PC-3 (cell line): Measurements from ENCODE around the gene NHERF2. TPM values are rescaled to one million over a fixed set of nuclear protein-coding genes. Genes with fewer than 3 reads are reported as not detected.

Experiments used
- ATAC-seq: fragments of 200-7000 bp; cut with Tn5 transposase; 2 replicates; pipeline ENCODE4 v1.9.1; 2020; ENCODE audit warnings: mild to moderate bottlenecking, moderate library complexity
- BruUV-seq: library from RNA; stranded (reverse); fragments of 400-500 nt; replicated peaks from 2 replicates; lab custom pipeline; 2021; lab: Mats Ljungman, UMichigan
- CTCF ChIA-PET: fragments of 300-600 bp; sonication (Branson Sonifier 250); formaldehyde crosslinking; loops from one replicate; lab custom pipeline; 2022; ENCODE audit warnings: antibody characterized with exemption; lab: Charles Lee
- POLR2A ChIA-PET: fragments of 300-600 bp; sonication (Branson Sonifier 250); formaldehyde crosslinking; loops from one replicate; lab custom pipeline; 2022; ENCODE audit warnings: antibody characterized with exemption; ENCODE audit not compliant: unreplicated experiment; lab: Charles Lee
- DNase-seq: peaks from one replicate; pipeline ENCODE4 v3.0.0-alpha.2; 2015
- H2AFZ ChIP-seq: fragments of 300-600 bp; sonication (generic); 2 replicates; pipeline ENCODE4 v1.6.0; 2016; ENCODE audit warnings: antibody characterized with exemption, low read length
- H3F3A ChIP-seq: fragments of 300-600 bp; sonication (generic); one replicate; pipeline ENCODE4 v1.6.0; 2017; ENCODE audit warnings: antibody characterized with exemption, low read length, control low read depth, mild to moderate bottlenecking; ENCODE audit not compliant: unreplicated experiment
- H3K27ac ChIP-seq: fragments of 300-600 bp; sonication (generic); 2 replicates; pipeline ENCODE4 v1.5.1; 2016; ENCODE audit warnings: mild to moderate bottlenecking, low read length
- H3K27me3 ChIP-seq: fragments of 300-600 bp; sonication (generic); 2 replicates; pipeline ENCODE4 v1.6.1; 2016; ENCODE audit warnings: low read length, mixed read lengths
- H3K36me3 ChIP-seq: fragments of 300-600 bp; sonication (generic); 2 replicates; pipeline ENCODE4 v1.6.1; 2016; ENCODE audit warnings: low read depth, mixed run types, low read length, mixed read lengths
- H3K4me1 ChIP-seq: fragments of 300-600 bp; sonication (generic); 2 replicates; pipeline ENCODE4 v1.5.1; 2016; ENCODE audit warnings: low read length; ENCODE audit not compliant: insufficient read depth
- H3K4me2 ChIP-seq: fragments of 300-600 bp; sonication (generic); 2 replicates; pipeline ENCODE4 v1.6.0; 2016; ENCODE audit warnings: low read length
- H3K4me3 ChIP-seq: fragments of 300-600 bp; sonication (generic); 2 replicates; pipeline ENCODE4 v1.5.1; 2016; ENCODE audit warnings: mild to moderate bottlenecking, low read length, mixed read lengths
- H3K79me2 ChIP-seq: fragments of 300-600 bp; sonication (generic); 2 replicates; pipeline ENCODE4 v1.6.1; 2017; ENCODE audit warnings: low read length, mixed read lengths
- H3K9ac ChIP-seq: fragments of 300-600 bp; sonication (generic); 2 replicates; pipeline ENCODE4 v1.6.0; 2016; ENCODE audit warnings: mild to moderate bottlenecking, low read length
- H3K9me2 ChIP-seq: fragments of 300-600 bp; sonication (generic); replicated peaks from 2 replicates; pipeline ENCODE4 v1.6.1; 2016; ENCODE audit warnings: mixed run types, low read length, mixed read lengths
- H3K9me3 ChIP-seq: fragments of 300-600 bp; sonication (generic); 2 replicates; pipeline ENCODE4 v1.6.1; 2016; ENCODE audit warnings: low read length, mixed read lengths
- H4K20me1 ChIP-seq: fragments of 300-600 bp; sonication (generic); 2 replicates; pipeline ENCODE4 v1.6.1; 2016; ENCODE audit warnings: low read length, mixed read lengths
- CTCF ChIP-seq: fragments of 300-600 bp; sonication (generic); conservative IDR thresholded peaks from 2 replicates; pipeline ENCODE4 v1.5.1; 2017; ENCODE audit warnings: antibody characterized with exemption, low read depth, mild to moderate bottlenecking, low read length
- EZH2 ChIP-seq: fragments of 300-600 bp; sonication (generic); IDR thresholded peaks from one replicate; pipeline ENCODE4 v1.6.1; 2017; ENCODE audit warnings: antibody characterized with exemption, mild to moderate bottlenecking, low read length; ENCODE audit not compliant: unreplicated experiment
- EZH2phosphoT487 ChIP-seq: fragments of 300-600 bp; sonication (generic); IDR thresholded peaks from 2 replicates; pipeline ENCODE4 v1.6.1; 2018; ENCODE audit warnings: mild to moderate bottlenecking, antibody characterized with exemption, low read length, borderline replicate concordance
- intact Hi-C: fragments of 100-400 bp; cut with micrococcal nuclease; formaldehyde crosslinking; loops from 2 replicates; pipeline ENCODE4 v1.9.0; 2023
- total RNA-seq: library from RNA; depleted of rRNA; stranded (reverse); fragments of >200 nt; gene quantifications from 2 replicates; pipeline ENCODE4 v1.2.3, GENCODE V29; 2014

NHERF2 gene
- total RNA-seq, 1 experiment from 2014 or later, result 145 TPM

- Histone ChIP-seq H3K79me2 (peaks cover 44% of the 10 kb centered on the region), H3K27ac (peak overlapping the region; percentile 71), H3K4me2 (peak overlapping the region; percentile 99), H3K9me2 (no peaks in the 10 kb centered on the region), H3K27me3 (no peaks in the 10 kb centered on the region), H3F3A (no peaks in the 10 kb centered on the region), H4K20me1 (no peaks in the 10 kb centered on the region), H3K4me1 (peaks cover 48% of the 10 kb centered on the region), H3K9ac (peak overlapping the region; percentile 84; the same call in 1 of the 2 replicates), H3K36me3 (no peaks in the 10 kb centered on the region), H3K9me3 (no peaks in the 10 kb centered on the region), H3K4me3 (peak overlapping the region; percentile 94), H2AFZ (no peak overlapping the region)
- intact Hi-C loops, result no loop called here
- DNase-seq (no peak), ATAC-seq (no peak)
- TSS peak; percentile 50 for BruUV-seq
- CTCF ChIA-PET, result no interaction called here
- POLR2A ChIA-PET, result no interaction called here
- no peak for TF ChIP-seq CTCF
These were observed 19.5 kb downstream of the NHERF2 start for GRCh38 chr16:2045965-2046892.

GRCh38 chr16:2046893-2047329, 20.2 kb downstream of the NHERF2 start:
- no TSS peak for BruUV-seq
- no peaks in the 10 kb centered on the region for H3F3A ChIP-seq
- ATAC-seq (no peak), DNase-seq (no peak)
- H3K27ac ChIP-seq, result peak overlapping the region; percentile 71
- no peaks in the 10 kb centered on the region for H3K36me3 ChIP-seq
- no peaks in the 10 kb centered on the region for H3K9me2 ChIP-seq
- no peaks in the 10 kb centered on the region for H3K27me3 ChIP-seq
- H3K4me2 ChIP-seq, result peak overlapping the region; percentile 99
- intact Hi-C loops, result no loop called here
- H3K4me3 ChIP-seq, result peak overlapping the region; percentile 94
- ChIA-PET POLR2A (interaction anchor here (0.6 kb wide), 1 partner anchor 12 kb away, joined by 3 read pairs; no protein-coding TSS in a partner anchor), CTCF (interaction anchor here (0.7 kb wide), 1 partner anchor 24 kb away, joined by 3 read pairs; no protein-coding TSS in a partner anchor)
- peak overlapping the region; percentile 83 for H2AFZ ChIP-seq
- TF ChIP-seq CTCF (no peak), EZH2phosphoT487 (no peak), EZH2 (no peak)
- H3K9ac ChIP-seq, result peak overlapping the region; percentile 84
- no peaks in the 10 kb centered on the region for H3K9me3 ChIP-seq
- peaks cover 44% of the 10 kb centered on the region for H3K79me2 ChIP-seq
- H3K4me1 ChIP-seq, result peaks cover 41% of the 10 kb centered on the region
- H4K20me1 ChIP-seq, result no peaks in the 10 kb centered on the region
